ENCODE measurements around the gene PRPS1. TPM values are rescaled to one million over a fixed set of nuclear protein-coding genes. Genes with fewer than 3 reads are reported as not detected.
"Not testable (repeated sequence)": the region's sequence is repeated elsewhere in the genome, so short reads cannot be mapped to it uniquely, and the experiment has no call there.

Gene PRPS1
- total RNA-seq, 1 experiment from 2014 or later = 87.3 TPM

- ChIA-PET POLR2A (ENCODE audit: low non-redundant PET) (no interaction called here), CTCF (no interaction called here)
- intact Hi-C loops (cut with micrococcal nuclease; ENCODE audit: unreplicated experiment) = no loop called here
- Histone ChIP-seq H3K27ac (ENCODE audit: low read depth, low read length, poor library complexity, severe bottlenecking) (no peak overlapping the region), H3K4me3 (ENCODE audit: low read depth, low read length, poor library complexity, severe bottlenecking) (no peak overlapping the region), H3K9me3 (ENCODE audit: low read depth, low read length, poor library complexity, severe bottlenecking) (no peaks in the 10 kb centered on the region), H3K4me1 (ENCODE audit: insufficient read depth, low read length, poor library complexity, severe bottlenecking) (peaks cover 19% of the 10 kb centered on the region), H3K27me3 (replicated peaks; ENCODE audit: insufficient read depth, low read depth, low read length, poor library complexity) (peaks cover 1% of the 10 kb centered on the region), H3K36me3 (ENCODE audit: insufficient read depth, low read length, poor library complexity, severe bottlenecking) (no peaks in the 10 kb centered on the region)
- no TSS peak for BruUV-seq (replicated peaks)
- no peak for DNase-seq (ENCODE audit: low spot score)
- no peak for TF ChIP-seq EZH2 (IDR thresholded peaks at IDR 0.05; ENCODE audit: borderline replicate concordance, low read depth, low read length, poor library complexity, severe bottlenecking)
- TF ChIP-seq CTCF (conservative IDR thresholded peaks at IDR 0.05; ENCODE audit: low read depth, low read length) = no peak
These were observed 41.7 kb downstream of the PRPS1 start for GRCh38 chrX:107669885-107670628.

- H3K4me1 ChIP-seq (ENCODE audit: insufficient read depth, low read length, poor library complexity, severe bottlenecking) = peaks cover 26% of the 10 kb centered on the region
- BruUV-seq (replicated peaks); intact Hi-C loops (cut with micrococcal nuclease; ENCODE audit: unreplicated experiment); POLR2A ChIA-PET (ENCODE audit: low non-redundant PET); H3K4me3 ChIP-seq (ENCODE audit: low read depth, low read length, poor library complexity, severe bottlenecking); H3K27me3 ChIP-seq (replicated peaks; ENCODE audit: insufficient read depth, low read depth, low read length, poor library complexity); H3K27ac ChIP-seq (ENCODE audit: low read depth, low read length, poor library complexity, severe bottlenecking); CTCF ChIA-PET; H3K36me3 ChIP-seq (ENCODE audit: insufficient read depth, low read length, poor library complexity, severe bottlenecking); DNase-seq (ENCODE audit: low spot score); H3K9me3 ChIP-seq (ENCODE audit: low read depth, low read length, poor library complexity, severe bottlenecking): not testable (repeated sequence)
These were observed 42.9 kb downstream of the PRPS1 start for GRCh38 chrX:107671256-107671655.

- no TSS peak for BruUV-seq (replicated peaks)
- Histone ChIP-seq H3K27me3 (replicated peaks; ENCODE audit: insufficient read depth, low read depth, low read length, poor library complexity) (peaks cover 6% of the 10 kb centered on the region), H3K36me3 (ENCODE audit: insufficient read depth, low read length, poor library complexity, severe bottlenecking) (no peaks in the 10 kb centered on the region), H3K27ac (ENCODE audit: low read depth, low read length, poor library complexity, severe bottlenecking) (no peak overlapping the region), H3K9me3 (ENCODE audit: low read depth, low read length, poor library complexity, severe bottlenecking) (no peaks in the 10 kb centered on the region), H3K4me1 (ENCODE audit: insufficient read depth, low read length, poor library complexity, severe bottlenecking) (peaks cover 26% of the 10 kb centered on the region), H3K4me3 (ENCODE audit: low read depth, low read length, poor library complexity, severe bottlenecking) (no peak overlapping the region)
- ChIA-PET CTCF (interaction anchor here (0.6 to 2.2 kb wide), 7 partner anchors 9 to 773 kb away, joined by 3 to 25 read pairs (median 5); partner anchors contain the start of gene NCBP2L), POLR2A (ENCODE audit: low non-redundant PET) (interaction anchor here (0.6 to 0.7 kb wide), 2 partner anchors 44 to 45 kb away, joined by 3 to 5 read pairs; no protein-coding TSS in a partner anchor)
- peak; percentile 63 for DNase-seq (ENCODE audit: low spot score)
- TF ChIP-seq CTCF (conservative IDR thresholded peaks at IDR 0.05; ENCODE audit: low read depth, low read length) = peak; percentile 70
- TF ChIP-seq EZH2 (IDR thresholded peaks at IDR 0.05; ENCODE audit: borderline replicate concordance, low read depth, low read length, poor library complexity, severe bottlenecking) = no peak
- intact Hi-C loops (cut with micrococcal nuclease; ENCODE audit: unreplicated experiment) = no loop called here
These were observed 44.7 kb downstream of the PRPS1 start for GRCh38 chrX:107672955-107673378.

Data from A673 (cell line).